LNCAP (cell line): ENCODE results near the gene ELF4.

Experiments
- TF ChIP-seq, protein P1 (sequence below): fragments of 450-650 bp; IDR thresholded peaks from 2 replicates; pipeline ENCODE4 v1.5.1; 2017; ENCODE audit warnings: mild to moderate bottlenecking

The ELF4 gene

DNA sequence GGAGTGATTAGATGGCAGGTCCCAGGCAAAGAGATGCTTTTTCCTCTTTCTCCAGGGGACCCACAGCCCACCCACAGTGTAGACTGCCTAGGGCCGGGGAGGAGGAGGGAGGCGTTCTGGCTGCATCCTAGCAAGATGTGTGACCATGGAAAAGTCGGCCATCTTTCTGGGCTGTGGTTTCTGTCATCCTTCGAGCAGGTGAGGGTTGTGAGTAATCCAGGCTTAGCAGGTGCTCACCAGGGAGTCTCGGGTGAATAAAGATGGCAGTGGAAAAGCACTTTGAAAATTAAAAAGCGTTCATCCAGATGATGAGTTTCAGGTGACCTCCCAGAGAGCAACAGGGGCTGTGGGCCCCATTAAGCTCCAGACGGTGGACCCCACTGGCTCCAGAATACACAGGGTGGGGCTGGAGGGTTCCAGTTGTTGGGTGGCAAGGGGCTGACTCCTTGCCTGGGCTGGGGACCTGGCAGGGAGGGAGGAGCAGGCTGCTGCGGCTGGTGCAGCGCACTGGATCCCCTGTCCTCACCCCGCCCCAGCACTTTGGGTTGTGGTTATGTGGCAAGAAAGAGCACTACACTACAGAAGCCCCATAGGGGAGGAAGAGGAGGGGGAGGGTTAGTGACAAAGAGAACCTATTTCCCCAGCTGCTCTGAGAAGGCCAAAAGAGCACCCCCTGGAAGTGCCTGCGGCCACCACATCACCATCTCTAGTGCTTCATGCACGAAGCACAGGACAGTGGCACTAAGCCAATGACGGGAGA lies 23.7 kb downstream of the ELF4 start:
- TF ChIP-seq, protein P1, sequence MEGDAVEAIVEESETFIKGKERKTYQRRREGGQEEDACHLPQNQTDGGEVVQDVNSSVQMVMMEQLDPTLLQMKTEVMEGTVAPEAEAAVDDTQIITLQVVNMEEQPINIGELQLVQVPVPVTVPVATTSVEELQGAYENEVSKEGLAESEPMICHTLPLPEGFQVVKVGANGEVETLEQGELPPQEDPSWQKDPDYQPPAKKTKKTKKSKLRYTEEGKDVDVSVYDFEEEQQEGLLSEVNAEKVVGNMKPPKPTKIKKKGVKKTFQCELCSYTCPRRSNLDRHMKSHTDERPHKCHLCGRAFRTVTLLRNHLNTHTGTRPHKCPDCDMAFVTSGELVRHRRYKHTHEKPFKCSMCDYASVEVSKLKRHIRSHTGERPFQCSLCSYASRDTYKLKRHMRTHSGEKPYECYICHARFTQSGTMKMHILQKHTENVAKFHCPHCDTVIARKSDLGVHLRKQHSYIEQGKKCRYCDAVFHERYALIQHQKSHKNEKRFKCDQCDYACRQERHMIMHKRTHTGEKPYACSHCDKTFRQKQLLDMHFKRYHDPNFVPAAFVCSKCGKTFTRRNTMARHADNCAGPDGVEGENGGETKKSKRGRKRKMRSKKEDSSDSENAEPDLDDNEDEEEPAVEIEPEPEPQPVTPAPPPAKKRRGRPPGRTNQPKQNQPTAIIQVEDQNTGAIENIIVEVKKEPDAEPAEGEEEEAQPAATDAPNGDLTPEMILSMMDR = no peak

DNA sequence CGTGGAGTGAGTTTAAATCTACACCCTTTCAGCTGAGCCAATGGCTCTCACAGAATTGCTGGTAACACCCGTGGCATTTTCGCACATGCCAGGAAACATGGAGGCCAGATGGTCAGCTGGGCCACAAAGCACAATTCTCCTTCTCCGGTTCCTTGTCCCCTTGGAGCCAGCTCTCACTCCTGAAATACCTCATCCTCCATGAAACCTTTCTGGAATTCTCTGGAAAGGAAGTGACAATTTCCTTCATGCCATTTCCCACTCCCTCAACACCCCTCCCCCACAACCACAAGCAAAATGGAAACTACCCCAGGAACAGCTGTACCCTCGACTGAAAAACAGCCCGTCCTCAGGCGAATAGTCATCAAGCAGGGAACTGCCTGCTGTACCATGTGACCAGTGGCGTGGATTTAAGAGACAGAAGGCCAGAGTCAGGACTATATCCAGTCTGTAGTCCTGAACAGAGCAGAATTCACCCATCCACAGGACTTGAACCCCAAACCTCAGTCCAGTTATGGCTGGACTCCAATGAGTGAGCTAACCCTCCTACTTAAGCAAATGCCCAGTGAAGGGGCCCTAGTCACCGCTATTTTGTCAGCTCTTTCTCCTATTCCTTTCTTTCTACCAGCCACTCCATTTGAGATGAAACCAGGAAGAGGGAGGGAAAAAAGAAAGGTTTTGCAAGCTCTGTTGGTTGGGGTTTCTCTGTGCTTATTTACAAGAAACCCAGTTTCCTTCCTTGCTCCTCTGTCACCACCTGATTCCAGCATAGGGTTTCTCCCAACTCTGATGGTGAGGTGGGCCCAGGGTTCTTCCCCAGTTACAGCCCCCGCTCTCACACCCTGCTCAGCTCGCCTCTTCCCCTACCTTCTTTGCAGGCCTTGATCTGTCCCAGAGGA lies 24.5 kb downstream of the ELF4 start:
- TF ChIP-seq, protein P1 = no peak

DNA sequence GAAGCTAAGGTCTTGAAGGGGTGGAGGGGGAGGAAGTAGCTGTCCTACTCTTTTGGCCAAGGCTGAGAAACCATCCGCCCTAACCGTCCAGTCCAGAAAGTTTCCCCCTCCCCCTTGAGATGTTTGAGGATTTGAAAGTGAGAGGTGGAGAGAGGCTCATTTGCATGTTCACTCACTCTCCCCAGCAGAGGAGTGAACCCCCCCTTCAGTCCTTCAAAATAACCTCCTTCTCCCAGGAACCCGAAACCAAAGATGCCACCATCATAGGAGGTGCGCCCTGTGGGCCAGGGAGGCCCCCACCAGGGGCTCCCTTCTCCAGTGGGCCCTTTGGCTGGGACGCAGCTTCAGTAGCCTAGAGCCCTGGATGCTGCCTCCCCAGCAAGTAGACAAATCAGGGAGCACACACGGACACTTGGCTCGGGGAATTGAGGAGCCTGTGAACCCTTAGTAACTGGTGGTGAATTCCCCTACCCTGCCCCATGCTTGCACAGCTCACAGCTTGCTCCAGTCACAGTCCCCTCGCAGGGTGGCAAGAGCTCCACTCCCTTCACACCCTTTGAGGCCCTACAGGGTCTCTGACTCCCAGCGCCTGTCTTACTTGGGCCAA lies 25.6 kb downstream of the ELF4 start:
- TF ChIP-seq, protein P1 = no peak

DNA sequence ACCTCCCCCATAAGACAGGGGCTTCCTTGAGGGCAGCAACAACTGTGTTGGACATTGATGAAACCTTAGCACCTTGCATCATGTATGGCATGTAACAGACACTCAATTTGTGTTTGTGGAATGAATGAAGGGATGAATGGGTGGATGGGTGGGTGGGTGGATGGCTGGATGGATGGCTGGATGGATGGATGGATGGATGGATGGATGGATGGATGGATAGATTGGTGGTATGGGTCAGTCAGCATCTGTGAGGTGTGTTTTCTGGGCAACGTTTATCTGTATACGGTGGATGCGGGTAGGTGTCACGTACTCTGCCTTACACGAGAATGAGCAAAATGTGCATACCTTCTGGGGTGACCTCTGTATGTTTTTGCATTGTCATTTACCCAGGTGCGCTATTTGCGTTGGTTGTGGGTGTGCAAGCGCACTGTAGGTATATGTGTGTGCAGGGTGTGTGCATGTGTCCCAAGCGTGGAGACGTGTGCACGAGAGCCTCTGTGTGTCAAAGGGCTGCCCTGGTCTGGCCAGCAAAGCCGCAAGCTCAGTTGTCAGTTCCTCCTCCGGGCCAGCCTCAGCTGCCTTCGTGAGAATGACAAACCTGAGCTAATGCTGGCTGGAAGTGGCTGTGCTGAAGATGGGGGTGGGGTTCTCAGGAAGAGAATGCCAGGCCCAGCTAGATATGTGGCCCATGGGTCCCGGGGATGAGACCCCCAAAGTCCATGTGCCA lies 26.5 kb downstream of the ELF4 start:
- TF ChIP-seq, protein P1 = no peak

DNA sequence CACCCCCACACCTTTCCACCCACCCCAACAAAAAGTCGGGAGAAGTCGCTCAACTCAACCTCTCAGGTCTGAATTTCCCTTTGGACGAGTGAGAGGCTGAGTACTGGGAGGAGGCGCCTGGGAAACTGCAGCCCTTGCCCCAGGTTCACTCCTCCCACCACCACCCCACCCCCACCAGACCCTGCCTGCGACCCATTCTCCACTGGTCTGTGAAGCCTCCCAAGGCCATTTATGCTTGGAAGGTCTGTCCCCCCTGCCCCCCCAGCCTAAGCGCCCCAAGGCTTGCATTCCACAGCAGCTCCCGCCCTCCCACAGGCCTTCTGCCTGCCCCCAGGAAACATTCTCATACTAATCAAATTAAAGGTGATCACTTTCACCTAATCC lies 27.2 kb downstream of the ELF4 start:
- TF ChIP-seq, protein P1 = no peak

DNA sequence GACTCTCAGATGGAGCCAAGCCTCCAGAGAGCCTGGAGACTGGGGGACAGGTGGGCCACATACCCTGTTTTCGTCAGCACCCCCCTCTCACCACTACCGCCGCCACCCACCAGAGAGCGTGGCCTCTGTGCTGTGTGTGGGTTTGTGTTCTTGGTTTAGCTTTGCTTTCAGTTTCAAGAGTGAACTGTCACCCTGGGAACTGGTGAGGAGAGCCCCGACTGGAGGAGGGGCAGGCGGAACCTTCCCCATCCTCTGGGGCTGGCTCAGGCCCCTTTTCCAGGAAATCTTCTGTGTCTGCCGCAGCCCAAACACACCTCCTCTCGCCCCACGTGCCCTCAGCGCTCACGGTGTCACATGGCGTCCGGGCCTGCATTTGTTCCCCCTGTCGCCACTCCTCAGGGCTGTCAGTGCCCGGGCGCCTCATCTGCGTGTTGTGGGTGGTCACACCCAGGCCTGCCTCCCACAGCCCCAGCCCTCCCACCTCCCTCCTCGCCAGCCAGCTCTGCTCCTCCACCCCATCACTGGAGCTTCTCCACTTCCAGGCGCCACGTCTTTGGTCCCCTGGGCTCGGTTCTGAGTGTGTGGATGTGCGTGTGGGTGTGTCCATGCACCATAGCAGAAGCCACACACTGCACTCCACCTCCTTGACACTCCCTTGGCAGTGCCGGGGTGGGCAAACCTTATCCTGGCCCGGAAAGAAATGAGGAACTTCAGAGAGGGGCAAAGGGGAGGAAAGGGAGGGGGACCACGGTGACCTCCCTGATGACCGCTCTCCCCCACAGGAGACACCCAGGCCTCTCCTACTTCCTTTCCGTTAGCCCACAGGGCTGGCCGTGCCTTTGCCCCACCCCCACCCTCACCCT lies 27.8 kb downstream of the ELF4 start:
- TF ChIP-seq, protein P1 = no peak
